ENCODE data around the gene VGLL4.

- no peak for TF ChIP-seq CTCF (IDR thresholded peaks at IDR 0.05)
- no peak for TF ChIP-seq FOXP4 (CRISPR knock-in tag; IDR thresholded peaks at IDR 0.05)
- TF ChIP-seq STAT6 (CRISPR knock-in tag; conservative IDR thresholded peaks at IDR 0.05; ENCODE audit: low read depth): no peak
- TF ChIP-seq ESRRA (CRISPR knock-in tag; IDR thresholded peaks at IDR 0.05; ENCODE audit: borderline replicate concordance): no peak
- TF ChIP-seq ZNF138 (CRISPR knock-in tag; conservative IDR thresholded peaks at IDR 0.05): no peak
- TF ChIP-seq NR2C2 (CRISPR knock-in tag; IDR thresholded peaks at IDR 0.05): no peak
- TF ChIP-seq ZNF263 (CRISPR knock-in tag; IDR thresholded peaks at IDR 0.05; ENCODE audit: low read depth): no peak
- TF ChIP-seq RORB (CRISPR knock-in tag; IDR thresholded peaks at IDR 0.05): no peak
- TF ChIP-seq JUN (CRISPR knock-in tag; IDR thresholded peaks at IDR 0.05): no peak
- no peak for TF ChIP-seq MXD4 (CRISPR knock-in tag; IDR thresholded peaks at IDR 0.05; ENCODE audit: borderline replicate concordance)
- no peak for TF ChIP-seq E2F5 (CRISPR knock-in tag; IDR thresholded peaks at IDR 0.05)
- TF ChIP-seq RELA (CRISPR knock-in tag; IDR thresholded peaks at IDR 0.05; ENCODE audit: borderline replicate concordance): no peak
- no peak for TF ChIP-seq SMAD3 (CRISPR knock-in tag; IDR thresholded peaks at IDR 0.05; ENCODE audit: borderline replicate concordance)
These were observed 102.1 kb downstream of the VGLL4 start for GRCh38 chr3:11541321-11542303.

Data from WTC11 (cell line).